HCT116 (cell line): Measurements from ENCODE around the gene TRAF2. TPM values are rescaled to one million over a fixed set of nuclear protein-coding genes. Genes with fewer than 3 reads are reported as not detected.

Source experiments
- ATAC-seq: fragments of 200-7000 bp; cut with Tn5 transposase; 2 replicates; pipeline ENCODE4 v1.9.1; 2020; ENCODE audit warnings: mild to moderate bottlenecking, moderate library complexity
- BruUV-seq: library from RNA; stranded (reverse); fragments of 400-500 nt; replicated peaks from 2 replicates; lab custom pipeline; 2021; lab: Mats Ljungman, UMichigan
- CTCF ChIA-PET: fragments of 300-600 bp; sonication (Branson Sonifier 250); formaldehyde crosslinking; loops from one replicate; lab custom pipeline; 2021; ENCODE audit warnings: antibody characterized with exemption; lab: Charles Lee
- POLR2A ChIA-PET: fragments of 300-600, 350-600 bp; sonication (Branson Sonifier 250); formaldehyde crosslinking; loops from one replicate; lab custom pipeline; 2021; ENCODE audit warnings: antibody characterized with exemption; lab: Charles Lee
- RAD21 ChIA-PET, 2 experiments: fragments of 300-600 bp; sonication (Branson Sonifier 250); formaldehyde crosslinking; loops; one replicate each; lab custom pipeline; 2023; ENCODE audit warnings: low total read pairs in 2 of 2; ENCODE audit not compliant: uncharacterized antibody in 2 of 2, unreplicated experiment in 2 of 2, low non-redundant PET in 1 of 2; lab: Charles Lee
- DNase-seq: peaks from one replicate; pipeline ENCODE4 v3.0.0-alpha.2; 2010; ENCODE audit warnings: low read depth, low spot score
- H2AFZ ChIP-seq: fragments of 200-600 bp; shearing (Covaris generic), sonication (generic); 2 replicates; pipeline ENCODE4 v1.6.1; 2017; ENCODE audit warnings: low read depth, mixed run types, mixed read lengths, antibody characterized with exemption, low read length; ENCODE audit not compliant: poor library complexity, severe bottlenecking
- H3K27ac ChIP-seq: 2 replicates; pipeline ENCODE4 v1.5.1; 2012; ENCODE audit warnings: low read depth, low read length
- H3K27me3 ChIP-seq: fragments of 200-600 bp; sonication (generic); 2 replicates; pipeline ENCODE4 v1.6.1; 2016; ENCODE audit warnings: mixed run types, low read length, mixed read lengths; ENCODE audit not compliant: insufficient read depth
- H3K36me3 ChIP-seq, 2 experiments: fragments of 200-500 bp in 1 of 2; fragments of 200-600 bp in 1 of 2; sonication (Bioruptor generic) in 1 of 2; sonication (generic) in 1 of 2; 2 replicates each; pipeline versions ENCODE4 v1.5.1 to v1.6.1; 2014 to 2016; ENCODE audit warnings: low read length in 2 of 2, inconsistent platforms in 1 of 2, mixed read lengths in 1 of 2, mixed run types in 1 of 2; ENCODE audit not compliant: insufficient read depth in 2 of 2, control insufficient read depth in 1 of 2
- H3K4me1 ChIP-seq, 2 experiments: fragments of 200-600 bp in 1 of 2; sonication (generic) in 1 of 2; 2 replicates each; pipeline versions ENCODE4 v1.5.1 to v1.6.1; 2012 to 2017; ENCODE audit warnings: low read length in 2 of 2, inconsistent platforms in 1 of 2, mild to moderate bottlenecking in 1 of 2, mixed read lengths in 1 of 2, mixed run types in 1 of 2, moderate library complexity in 1 of 2; ENCODE audit not compliant: insufficient read depth in 2 of 2, control insufficient read depth in 1 of 2
- H3K4me2 ChIP-seq: fragments of 200-600 bp; sonication (generic); 2 replicates; pipeline ENCODE4 v1.6.1; 2017; ENCODE audit warnings: mixed run types, low read length, mixed read lengths
- H3K4me3 ChIP-seq, 2 experiments: fragments of 200-600 bp in 1 of 2; sonication (generic) in 1 of 2; replicated peaks in 1 of 2; 2 replicates each; pipeline ENCODE4 v1.5.1; 2011 to 2016; ENCODE audit warnings: low read length in 2 of 2, control low read depth in 1 of 2, low read depth in 1 of 2, mild to moderate bottlenecking in 1 of 2, mixed read lengths in 1 of 2, mixed run types in 1 of 2
- H3K79me2 ChIP-seq: fragments of 200-600 bp; sonication (generic); 2 replicates; pipeline ENCODE4 v1.6.1; 2017; ENCODE audit warnings: mild to moderate bottlenecking, mixed run types, low read length, moderate library complexity, mixed read lengths; ENCODE audit not compliant: insufficient read depth
- H3K9ac ChIP-seq: fragments of 200-600 bp; sonication (generic); 2 replicates; pipeline ENCODE4 v1.6.1; 2016; ENCODE audit warnings: low read length, mixed read lengths
- H3K9me2 ChIP-seq: fragments of 200-600 bp; sonication (generic), shearing (Covaris generic); 2 replicates; pipeline ENCODE4 v1.6.1; 2017; ENCODE audit warnings: mixed run types, mild to moderate bottlenecking, moderate library complexity; ENCODE audit not compliant: insufficient read depth
- H3K9me3 ChIP-seq, 2 experiments: fragments of 200-500 bp in 1 of 2; fragments of 200-600 bp in 1 of 2; sonication (Bioruptor generic) in 1 of 2; sonication (generic) in 1 of 2; 2 replicates each; pipeline ENCODE4 v1.6.1; 2014 to 2017; ENCODE audit warnings: low read length in 2 of 2, mixed read lengths in 2 of 2, inconsistent platforms in 1 of 2, low read depth in 1 of 2, mild to moderate bottlenecking in 1 of 2, mixed run types in 1 of 2, moderate library complexity in 1 of 2; ENCODE audit not compliant: control insufficient read depth in 1 of 2, insufficient read depth in 1 of 2
- H4K20me1 ChIP-seq: fragments of 200-600 bp; sonication (generic), shearing (Covaris generic); 2 replicates; pipeline ENCODE4 v1.6.1; 2017; ENCODE audit warnings: mixed run types, mild to moderate bottlenecking, moderate library complexity; ENCODE audit not compliant: insufficient read depth
- CEBPB ChIP-seq: IDR thresholded peaks from 2 replicates; pipeline ENCODE4 v1.6.1; 2012; ENCODE audit warnings: low read depth
- EZH2phosphoT487 ChIP-seq: fragments of 200-600 bp; IDR thresholded peaks from 2 replicates; pipeline ENCODE4 v1.6.1; 2018; ENCODE audit warnings: antibody characterized with exemption, borderline replicate concordance
- MAX ChIP-seq: IDR thresholded peaks from 2 replicates; pipeline ENCODE4 v1.6.1; 2012
- RAD21 ChIP-seq: IDR thresholded peaks from 2 replicates; pipeline ENCODE4 v1.6.1; 2012; ENCODE audit warnings: low read depth, mild to moderate bottlenecking
- REST ChIP-seq: IDR thresholded peaks from 2 replicates; pipeline ENCODE4 v1.6.1; 2012; ENCODE audit warnings: low read depth
- SIN3A ChIP-seq: IDR thresholded peaks from 2 replicates; pipeline ENCODE4 v1.6.1; 2012; ENCODE audit warnings: low read depth
- SP1 ChIP-seq: IDR thresholded peaks from 2 replicates; pipeline ENCODE4 v1.6.1; 2012; ENCODE audit warnings: low read depth
- TCF7L2 ChIP-seq: IDR thresholded peaks from 2 replicates; pipeline ENCODE4 v1.7.0; 2011; ENCODE audit warnings: borderline replicate concordance, inconsistent platforms; ENCODE audit not compliant: insufficient read depth, insufficient read length; ENCODE audit errors: extremely low read depth
- YY1 ChIP-seq: IDR thresholded peaks from 2 replicates; pipeline ENCODE4 v1.6.1; 2011; ENCODE audit warnings: low read length, low read depth, moderate library complexity, mild to moderate bottlenecking; ENCODE audit not compliant: insufficient replicate concordance; ENCODE audit errors: extremely low read depth
- ZFX ChIP-seq: fragments of 450-650 bp; IDR thresholded peaks from 2 replicates; pipeline ENCODE4 v1.6.1; 2017
- ZNF274 ChIP-seq: fragments of 200-500 bp; sonication (Bioruptor generic); IDR thresholded peaks from 2 replicates; pipeline ENCODE4 v1.6.1; 2014; ENCODE audit warnings: mild to moderate bottlenecking, low read depth, low read length, inconsistent platforms
- intact Hi-C: fragments of 100-400 bp; cut with micrococcal nuclease; formaldehyde crosslinking; loops from 2 replicates; pipeline ENCODE4 v1.10.0; 2022
- total RNA-seq: library from RNA; stranded (reverse); gene quantifications from one replicate; pipeline ENCODE4 v1.2.1, GENCODE V29; 2021; ENCODE audit not compliant: unreplicated experiment

Gene TRAF2
- total RNA-seq, 1 experiment from 2014 or later: 28.4 TPM

- no peak for TF ChIP-seq REST
- TF ChIP-seq CEBPB: no peak
- TF ChIP-seq RAD21: no peak
- no peak for TF ChIP-seq TCF7L2
- TF ChIP-seq EZH2phosphoT487: no peak
- no peak for TF ChIP-seq SIN3A
- no peak for TF ChIP-seq YY1
- TF ChIP-seq ZNF274: no peak
- TF ChIP-seq ZFX: no peak
- TF ChIP-seq, all 23 proteins: peak for 0
These were observed 30.2 kb downstream of the TRAF2 start (continued) for GRCh38 chr9:136916330-136917184.

- no TSS peak for BruUV-seq
- TF ChIP-seq MAX: no peak
- TF ChIP-seq YY1: no peak
- TF ChIP-seq SP1: no peak
- H3K27me3 ChIP-seq: no peaks in the 10 kb centered on the region
- H4K20me1 ChIP-seq: no peaks in the 10 kb centered on the region
- ChIA-PET RAD21 (no interaction called here), CTCF (no interaction called here), POLR2A (no interaction called here)
- H3K4me3 ChIP-seq: no peak overlapping the region
- H3K9ac ChIP-seq: no peak overlapping the region
- peaks cover 7% of the 10 kb centered on the region; the same call in 1 of the 2 replicates for H3K79me2 ChIP-seq
- no peaks in the 10 kb centered on the region for H3K9me3 ChIP-seq
- DNase-seq: no peak
- no peak for ATAC-seq
- intact Hi-C loops: no loop called here
- no peaks in the 10 kb centered on the region for H3K4me1 ChIP-seq
- no peak overlapping the region for H3K4me2 ChIP-seq
- H3K9me2 ChIP-seq: no peaks in the 10 kb centered on the region
- peaks cover 18 to 42% of the 10 kb centered on the region in 2 experiments; a peak in 3 of 4 replicates for H3K36me3 ChIP-seq
- H3K27ac ChIP-seq: no peak overlapping the region
- no peak overlapping the region for H2AFZ ChIP-seq
These were observed 31.6 kb downstream of the TRAF2 start for GRCh38 chr9:136917902-136918301.
